ENCODE results near the gene GALNT9.

Gene GALNT9

DNA sequence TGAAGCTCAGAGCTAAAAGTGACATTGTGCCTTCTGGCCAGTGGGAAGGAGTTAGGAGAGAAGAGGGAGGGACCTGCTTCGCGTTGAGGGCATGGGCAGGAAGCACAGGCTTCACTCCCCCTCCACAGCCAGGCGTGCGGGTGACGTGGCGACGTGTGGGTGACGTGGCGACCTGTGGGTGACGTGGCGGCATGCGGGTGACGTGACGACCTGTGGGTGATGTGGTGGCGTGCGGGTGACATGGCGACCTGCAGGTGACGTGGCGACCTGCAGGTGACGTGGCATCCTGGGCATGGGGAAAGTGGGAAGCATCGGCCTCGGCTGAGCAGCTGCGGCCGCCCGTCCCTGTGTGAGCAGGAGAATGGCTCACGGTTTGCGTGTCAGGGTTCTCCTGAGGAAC is 8.2 kb upstream of the GALNT9 start:
- TF ChIP-seq, protein P1, sequence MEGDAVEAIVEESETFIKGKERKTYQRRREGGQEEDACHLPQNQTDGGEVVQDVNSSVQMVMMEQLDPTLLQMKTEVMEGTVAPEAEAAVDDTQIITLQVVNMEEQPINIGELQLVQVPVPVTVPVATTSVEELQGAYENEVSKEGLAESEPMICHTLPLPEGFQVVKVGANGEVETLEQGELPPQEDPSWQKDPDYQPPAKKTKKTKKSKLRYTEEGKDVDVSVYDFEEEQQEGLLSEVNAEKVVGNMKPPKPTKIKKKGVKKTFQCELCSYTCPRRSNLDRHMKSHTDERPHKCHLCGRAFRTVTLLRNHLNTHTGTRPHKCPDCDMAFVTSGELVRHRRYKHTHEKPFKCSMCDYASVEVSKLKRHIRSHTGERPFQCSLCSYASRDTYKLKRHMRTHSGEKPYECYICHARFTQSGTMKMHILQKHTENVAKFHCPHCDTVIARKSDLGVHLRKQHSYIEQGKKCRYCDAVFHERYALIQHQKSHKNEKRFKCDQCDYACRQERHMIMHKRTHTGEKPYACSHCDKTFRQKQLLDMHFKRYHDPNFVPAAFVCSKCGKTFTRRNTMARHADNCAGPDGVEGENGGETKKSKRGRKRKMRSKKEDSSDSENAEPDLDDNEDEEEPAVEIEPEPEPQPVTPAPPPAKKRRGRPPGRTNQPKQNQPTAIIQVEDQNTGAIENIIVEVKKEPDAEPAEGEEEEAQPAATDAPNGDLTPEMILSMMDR (IDR thresholded peaks at IDR 0.05; ENCODE audit: low read depth, low read length): no peak
- no peak overlapping the region for H3K4me3 ChIP-seq (replicated peaks in 1 of 2; ENCODE audit: low read depth in 2 of 2, low read length in 2 of 2)
- DNase-seq (ENCODE audit: low read depth in 2 of 2): no peak

DNA sequence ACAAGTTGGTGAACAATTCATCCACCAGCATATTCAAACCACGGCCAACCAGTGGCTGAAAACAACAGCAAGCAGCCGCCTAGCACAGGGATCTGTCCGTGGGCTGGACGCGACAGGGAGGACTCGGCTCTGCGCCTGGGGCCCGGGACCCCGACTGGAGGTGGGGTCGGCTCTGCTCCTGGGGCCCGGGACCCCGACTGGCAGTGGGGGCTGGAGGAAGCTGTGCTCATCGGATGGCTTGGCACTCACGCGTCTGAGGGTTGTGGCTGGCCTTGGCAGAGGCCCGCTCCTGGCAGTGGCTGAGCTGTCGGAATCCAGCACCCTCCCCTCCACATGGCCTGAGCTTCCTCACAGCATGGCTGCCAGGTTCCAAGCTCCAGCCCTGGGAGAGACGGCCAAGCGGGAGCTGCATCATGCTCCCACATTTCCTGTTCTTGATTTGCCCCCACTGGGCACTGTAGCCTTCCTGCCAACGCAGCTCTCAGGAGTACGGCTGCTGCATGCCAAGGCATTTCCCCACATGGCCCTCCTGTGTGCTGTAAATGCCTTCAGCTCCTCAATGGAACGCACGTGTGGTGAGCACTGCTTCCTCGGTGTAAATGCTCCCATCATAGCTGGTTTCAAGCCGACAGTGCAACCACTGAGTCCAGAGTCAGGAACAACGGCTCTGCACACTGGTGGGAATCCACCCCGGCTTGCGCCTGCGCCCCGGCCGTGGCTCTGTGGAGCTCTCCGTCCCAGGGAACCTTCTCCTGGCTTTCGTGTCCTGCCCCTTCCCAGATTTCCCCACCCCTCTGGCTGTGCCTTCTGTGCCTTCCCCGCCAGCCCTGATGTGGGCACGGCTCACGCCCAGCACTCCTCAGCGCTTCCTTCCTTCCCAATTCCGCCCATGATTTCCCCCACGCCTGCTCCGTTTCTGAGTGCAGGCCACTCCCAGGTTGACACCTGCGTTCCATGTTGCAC is 7.3 kb upstream of the GALNT9 start:
- TF ChIP-seq, protein P1 (IDR thresholded peaks at IDR 0.05; ENCODE audit: low read depth, low read length): no peak
- DNase-seq (ENCODE audit: low read depth in 2 of 2): no peak
- H3K4me3 ChIP-seq (replicated peaks in 1 of 2; ENCODE audit: low read depth in 2 of 2, low read length in 2 of 2): no peak overlapping the region

DNA sequence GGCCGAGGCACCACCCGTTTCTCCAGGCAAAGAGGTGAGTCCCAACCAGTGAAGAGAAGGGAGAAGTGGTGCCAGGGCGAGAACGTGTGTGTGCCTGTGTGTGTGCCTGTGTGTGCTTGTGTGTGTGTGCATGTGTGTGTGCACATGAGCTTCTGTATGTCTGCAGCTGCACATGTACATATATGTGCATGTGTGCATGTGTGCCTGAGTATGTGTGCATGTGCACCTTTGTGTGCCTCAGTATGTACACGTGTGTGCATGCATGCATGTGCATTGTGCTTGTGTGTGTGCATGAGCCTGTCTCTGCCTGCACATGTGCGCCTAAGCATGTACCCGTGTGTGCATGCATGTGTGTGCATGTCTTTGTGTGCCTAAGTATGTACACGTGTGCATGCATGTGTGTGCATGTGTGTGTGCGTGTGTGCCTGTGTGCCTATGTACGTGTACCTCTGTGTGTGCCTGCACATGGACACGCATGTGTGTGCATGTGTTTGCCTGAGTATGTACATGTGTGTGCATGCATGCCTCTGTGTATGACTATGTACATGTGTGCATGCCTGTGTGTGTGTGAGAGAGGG is 5.9 kb upstream of the GALNT9 start:
- no peak for DNase-seq (ENCODE audit: low read depth in 2 of 2)
- H3K4me3 ChIP-seq (replicated peaks in 1 of 2; ENCODE audit: low read depth in 2 of 2, low read length in 2 of 2): no peak overlapping the region
- TF ChIP-seq, protein P1 (IDR thresholded peaks at IDR 0.05; ENCODE audit: low read depth, low read length): no peak

DNA sequence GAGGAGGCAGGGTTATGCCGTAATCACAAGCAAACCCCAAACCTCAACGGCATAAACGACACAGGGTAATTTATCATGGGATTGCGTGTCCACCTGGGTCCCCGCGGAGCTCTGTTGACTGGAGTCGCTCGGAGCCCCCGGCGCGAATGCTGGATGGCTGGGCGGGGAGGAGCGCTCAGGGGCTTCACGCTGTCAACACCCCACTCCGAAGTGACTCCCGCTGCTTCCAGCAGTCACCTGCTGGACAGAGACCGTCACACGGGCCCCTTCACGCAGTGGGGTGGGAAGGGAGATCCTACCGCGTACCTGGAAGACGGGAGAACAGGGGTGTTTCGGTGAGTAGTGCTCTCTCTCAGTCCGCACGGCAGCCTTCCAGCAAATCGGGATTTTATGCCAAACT is 4.4 kb upstream of the GALNT9 start:
- TF ChIP-seq, protein P1 (IDR thresholded peaks at IDR 0.05; ENCODE audit: low read depth, low read length): no peak
- no peak overlapping the region for H3K4me3 ChIP-seq (replicated peaks in 1 of 2; ENCODE audit: low read depth in 2 of 2, low read length in 2 of 2)
- no peak for DNase-seq (ENCODE audit: low read depth in 2 of 2)

DNA sequence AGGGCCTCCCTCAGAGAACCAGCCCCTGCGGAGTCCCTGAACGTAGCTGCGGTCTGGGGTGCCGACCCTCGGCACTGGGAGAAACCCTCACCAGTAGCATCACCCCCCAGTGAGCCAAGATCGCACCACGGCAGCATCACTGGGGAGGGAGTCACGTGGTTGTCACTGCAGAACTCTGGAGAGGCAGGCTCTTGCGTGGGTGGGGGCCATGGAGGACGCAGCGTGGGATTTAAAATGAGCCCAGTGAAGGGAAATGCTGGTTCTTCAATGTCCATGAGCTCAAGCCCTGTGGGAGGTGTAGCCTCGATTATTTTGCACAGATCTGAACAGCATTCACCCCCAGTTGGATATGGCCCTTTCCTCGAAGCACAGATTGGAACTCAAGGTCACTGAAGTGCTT is 3.9 kb upstream of the GALNT9 start:
- H3K4me3 ChIP-seq (replicated peaks in 1 of 2; ENCODE audit: low read depth in 2 of 2, low read length in 2 of 2): no peak overlapping the region
- no peak for DNase-seq (ENCODE audit: low read depth in 2 of 2)
- TF ChIP-seq, protein P1 (IDR thresholded peaks at IDR 0.05; ENCODE audit: low read depth, low read length): no peak

DNA sequence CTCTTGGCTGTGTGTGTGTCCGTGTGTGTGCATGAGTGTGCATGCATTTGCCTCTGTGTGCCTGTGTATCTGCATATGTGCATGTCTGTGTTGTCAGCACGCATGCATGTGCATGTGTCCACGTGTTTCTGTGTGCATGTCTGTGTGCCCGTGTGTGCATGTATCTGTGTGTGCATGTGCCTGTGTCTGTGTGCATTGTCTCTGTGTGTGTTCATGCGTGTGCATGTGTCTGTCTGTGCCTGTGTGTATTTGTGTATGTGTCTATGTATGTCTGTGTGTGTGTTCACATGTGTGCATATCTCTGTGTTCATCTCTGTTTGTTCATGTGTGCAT is 1.1 kb upstream of the GALNT9 start:
- no peak for DNase-seq (ENCODE audit: low read depth in 2 of 2)
- H3K4me3 ChIP-seq (replicated peaks in 1 of 2; ENCODE audit: low read depth in 2 of 2, low read length in 2 of 2): no peak overlapping the region
- TF ChIP-seq, protein P1 (IDR thresholded peaks at IDR 0.05; ENCODE audit: low read depth, low read length): no peak

All from cardiac fibroblast (primary cell).